Thymus (tissue), 14 donors: ENCODE results near the gene SALL2. TPM values are rescaled to one million over a fixed set of nuclear protein-coding genes. Genes with fewer than 3 reads are reported as not detected.
"Not testable (repeated sequence)": the region's sequence is repeated elsewhere in the genome, so short reads cannot be mapped to it uniquely, and the experiment has no call there.

ENCODE experiments used
- DNase-seq, 9 donors: peaks; one replicate each; pipeline ENCODE4 v3.0.0-alpha.2; 2013; ENCODE audit warnings: low spot score in 9 of 9, low read depth in 6 of 9, missing footprints in 1 of 9
- H3K27ac ChIP-seq, 2 donors: one replicate each; pipeline ENCODE4 v1.5.1; 2013; ENCODE audit warnings: control low read depth in 1 of 2, low read depth in 1 of 2, low read length in 1 of 2, mild to moderate bottlenecking in 1 of 2, moderate library complexity in 1 of 2
- H3K27me3 ChIP-seq, 2 donors: one replicate each; pipeline ENCODE4 v1.5.1; 2013; ENCODE audit warnings: low read length in 1 of 2; ENCODE audit not compliant: control insufficient read depth in 2 of 2, insufficient read depth in 1 of 2
- H3K36me3 ChIP-seq, 2 donors: one replicate each; pipeline ENCODE4 v1.5.1; 2013; ENCODE audit warnings: low read length in 1 of 2, mild to moderate bottlenecking in 1 of 2, moderate library complexity in 1 of 2; ENCODE audit not compliant: control insufficient read depth in 2 of 2, insufficient read depth in 2 of 2
- H3K4me1 ChIP-seq, 2 donors: one replicate each; pipeline ENCODE4 v1.5.1; 2013; ENCODE audit warnings: low read length in 2 of 2; ENCODE audit not compliant: control insufficient read depth in 2 of 2, insufficient read depth in 2 of 2
- H3K4me3 ChIP-seq, 2 donors: one replicate each; pipeline ENCODE4 v1.5.1; 2013; ENCODE audit warnings: low read length in 2 of 2, control low read depth in 1 of 2, mild to moderate bottlenecking in 1 of 2
- H3K9me3 ChIP-seq, 2 donors: one replicate each; pipeline ENCODE4 v1.5.1; 2013; ENCODE audit warnings: low read length in 1 of 2, mild to moderate bottlenecking in 1 of 2; ENCODE audit not compliant: control insufficient read depth in 2 of 2, insufficient read depth in 1 of 2
- WGBS: extraction: QIAGEN DNeasy Blood & Tissue Kit; methylation state at CpG from one replicate; pipeline ENCODE4 v1.1.7; 2013; 5-methylcytosine and 5-hydroxymethylcytosine counted together
- long read RNA-seq, 10 donors: transcript quantifications; one replicate each; lab custom pipeline, GENCODE V29; 2026
- polyA plus RNA-seq: library from polyadenylated mRNA; stranded (reverse); fragments of 200-250 nt; gene quantifications from one replicate; pipeline ENCODE4 v1.2.3, GENCODE V29; 2013
- total RNA-seq: library from RNA; stranded (reverse); fragments of 120-200 nt; gene quantifications from one replicate; pipeline ENCODE4 v1.2.4, GENCODE V29; 2013
- donor health status: healthy.

Gene SALL2
- total RNA-seq (4.9 TPM), polyA plus RNA-seq (4.1 TPM)
- long read RNA-seq, donor 1, partial matches to known transcripts, result 0 of 1 reads
- long read RNA-seq, donor 1, other reads (novel, unspliced or antisense), result 0 of 1 reads
- long read RNA-seq, donor 2, result 0 reads
- long read RNA-seq, donor 3, transcript SALL2-202 (2 exons, 659 nt), result major isoform, 7 of 7 reads
- long read RNA-seq, donor 3, partial matches to known transcripts, result 0 of 7 reads
- long read RNA-seq, donor 3, other reads (novel, unspliced or antisense), result 0 of 7 reads
- long read RNA-seq, donor 4, partial matches to known transcripts, result 0 of 3 reads
- long read RNA-seq, donor 4, other reads (novel, unspliced or antisense), result 0 of 3 reads
- long read RNA-seq, donor 5, transcript SALL2-202 (2 exons, 659 nt), result major isoform, 8 of 18 reads
- long read RNA-seq, donor 5, partial matches to known transcripts, result 10 of 18 reads
- long read RNA-seq, donor 5, other reads (novel, unspliced or antisense), result 0 of 18 reads
- long read RNA-seq, donor 6, partial matches to known transcripts, result 0 of 3 reads
- long read RNA-seq, donor 6, other reads (novel, unspliced or antisense), result 0 of 3 reads
- long read RNA-seq, donor 7, partial matches to known transcripts, result 0 of 1 reads
- long read RNA-seq, donor 7, other reads (novel, unspliced or antisense), result 0 of 1 reads
- long read RNA-seq, donor 8, partial matches to known transcripts, result 0 of 1 reads
- long read RNA-seq, donor 8, other reads (novel, unspliced or antisense), result 0 of 1 reads
- long read RNA-seq, donor 9, partial matches to known transcripts, result 0 of 2 reads
- long read RNA-seq, donor 9, other reads (novel, unspliced or antisense), result 0 of 2 reads
- long read RNA-seq, donor 10, transcript SALL2-202 (2 exons, 659 nt), result major isoform, 5 of 5 reads
- long read RNA-seq, donor 10, partial matches to known transcripts, result 0 of 5 reads
- long read RNA-seq, donor 10, other reads (novel, unspliced or antisense), result 0 of 5 reads

DNA sequence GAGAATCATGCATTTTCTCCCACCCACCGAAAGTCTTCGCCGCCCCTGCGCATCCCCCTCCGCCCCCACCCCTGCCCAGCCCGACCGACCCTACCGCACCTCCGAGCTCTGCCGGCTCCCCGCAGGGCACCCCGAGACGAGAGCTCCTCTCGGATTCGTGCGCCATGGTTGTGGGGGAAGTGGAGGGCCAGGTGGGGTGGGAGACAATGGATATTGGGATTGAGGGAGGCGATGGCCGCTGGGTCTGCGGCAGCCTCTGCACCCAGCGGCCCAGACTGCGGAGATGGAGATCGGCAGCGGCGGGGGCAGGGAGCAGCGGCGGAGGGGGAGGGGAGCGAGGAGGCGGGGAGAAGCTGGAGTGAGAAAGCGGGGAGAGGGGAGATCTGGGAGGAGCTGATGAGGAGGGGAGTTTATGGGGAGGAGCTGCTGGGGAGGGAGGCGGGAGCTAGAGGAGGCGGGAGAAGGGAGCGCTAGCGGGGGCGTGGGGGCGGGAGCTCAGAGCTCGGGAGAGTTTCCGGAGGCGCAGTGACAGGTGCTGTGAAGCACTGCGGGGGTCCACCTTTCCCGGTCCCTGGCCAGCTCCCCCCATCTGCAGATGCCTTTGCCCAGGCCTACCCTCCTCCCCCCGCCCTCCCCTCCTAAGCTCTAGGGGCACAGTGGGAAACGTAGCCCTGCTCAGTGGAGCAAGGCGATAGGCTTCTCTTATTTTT lies at the start of gene SALL2:
SALL2 (minus strand) TSS at position 385 of the 710 bp plus-strand sequence; CDS start at position 166, 219 bp downstream.
- peak within 1 kb of the TSS; percentile 78 to 80 for H3K27ac ChIP-seq
- H3K9me3 ChIP-seq, result no peaks in the 10 kb centered on the region
- H3K27me3 ChIP-seq, result no peaks in the 10 kb centered on the region
- DNase-seq, result peak; percentile 67 to 92 (median 82)
- H3K36me3 ChIP-seq, result peaks cover 0 to 3% of the 10 kb centered on the region in 2 donors
- H3K4me1 ChIP-seq, result peaks cover 8 to 20% of the 10 kb centered on the region in 2 donors
- H3K4me3 ChIP-seq, result peak within 1 kb of the TSS; percentile 72 to 87
- under 1% methylated on average over 43 of the region's 43 CpGs for WGBS

DNA sequence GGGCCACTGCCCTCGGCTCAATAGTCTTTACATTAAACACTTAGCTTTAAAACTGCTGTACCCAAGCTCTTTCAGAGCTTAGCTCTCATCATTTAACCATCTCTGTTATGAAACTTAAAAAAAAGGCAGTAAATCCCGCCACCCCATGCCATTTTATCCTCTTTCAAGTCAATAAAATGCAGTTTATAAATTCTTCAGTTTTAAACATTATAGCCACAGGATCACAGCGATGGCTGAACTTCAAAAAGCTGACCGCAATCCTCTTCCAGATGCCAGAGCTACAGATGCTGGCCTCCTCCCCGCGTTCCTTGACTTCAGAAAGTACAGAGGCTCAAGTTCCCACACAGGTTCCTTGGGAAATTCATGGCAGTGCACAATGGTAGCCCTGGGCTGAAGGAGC lies 49.5 kb upstream of the SALL2 start:
- no peaks in the 10 kb centered on the region for H3K36me3 ChIP-seq
- no peaks in the 10 kb centered on the region for H3K27me3 ChIP-seq
- H3K4me3 ChIP-seq, result no peak overlapping the region
- DNase-seq, result no peak
- no peaks in the 10 kb centered on the region for H3K9me3 ChIP-seq
- 90% methylated on average over 6 of the region's 6 CpGs for WGBS
- no peaks in the 10 kb centered on the region for H3K4me1 ChIP-seq
- H3K27ac ChIP-seq, result no peak overlapping the region

DNA sequence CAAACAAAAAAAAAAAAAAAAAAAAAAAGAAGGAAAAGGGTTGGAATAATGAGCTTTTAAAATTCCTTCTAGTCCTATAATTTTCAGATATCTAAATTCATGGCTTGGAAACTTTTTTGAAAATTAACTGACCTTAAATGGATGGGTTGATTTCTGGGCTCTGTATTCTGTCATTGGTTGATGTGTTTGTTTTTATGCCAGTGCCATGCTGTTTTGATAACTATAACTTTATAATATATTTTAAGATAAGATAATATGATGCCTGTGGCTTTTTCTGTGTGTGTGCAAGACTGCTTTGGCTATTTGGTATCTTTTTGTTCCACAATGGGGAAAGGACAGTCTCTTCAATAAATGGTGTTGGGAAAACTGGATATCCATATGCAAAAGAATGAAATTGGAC lies 46.5 kb upstream of the SALL2 start:
- Histone ChIP-seq H3K4me3 (no peak overlapping the region), H3K4me1 (no peaks in the 10 kb centered on the region), H3K27me3 (peaks cover 0 to 5% of the 10 kb centered on the region in 2 donors), H3K36me3 (no peaks in the 10 kb centered on the region), H3K9me3 (no peaks in the 10 kb centered on the region), H3K27ac (no peak overlapping the region)
- no peak for DNase-seq

DNA sequence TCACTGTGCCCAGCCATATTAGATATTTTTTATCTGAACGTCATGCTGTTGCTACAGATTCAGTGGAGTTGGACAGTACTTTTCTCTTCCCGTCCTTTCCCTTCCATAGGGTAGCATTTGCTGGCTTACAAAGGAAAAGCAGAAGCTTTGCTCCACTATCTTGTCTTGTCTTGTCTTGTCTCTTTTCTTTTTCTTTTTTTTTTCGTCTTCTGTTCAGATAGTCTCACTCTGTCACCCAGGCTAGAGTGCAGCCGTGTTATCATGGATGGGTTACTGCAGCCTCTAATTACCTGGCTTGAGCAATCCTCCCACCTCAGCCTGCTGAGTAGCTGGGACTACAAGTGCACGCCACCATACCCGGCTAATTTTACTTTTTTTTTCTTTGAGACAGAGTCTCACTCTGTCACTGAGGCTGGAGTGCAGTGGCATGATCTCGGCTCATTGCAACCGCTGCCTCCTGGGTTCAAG lies 32.6 kb upstream of the SALL2 start:
- peaks cover 0 to 5% of the 10 kb centered on the region in 2 donors for H3K4me1 ChIP-seq
- WGBS, result 95% methylated on average over 8 of the region's 8 CpGs
- H3K4me3 ChIP-seq, result no peak overlapping the region
- H3K36me3 ChIP-seq, result no peaks in the 10 kb centered on the region
- H3K9me3 ChIP-seq, result no peaks in the 10 kb centered on the region
- no peaks in the 10 kb centered on the region for H3K27me3 ChIP-seq
- no peak for DNase-seq
- H3K27ac ChIP-seq, result no peak overlapping the region

DNA sequence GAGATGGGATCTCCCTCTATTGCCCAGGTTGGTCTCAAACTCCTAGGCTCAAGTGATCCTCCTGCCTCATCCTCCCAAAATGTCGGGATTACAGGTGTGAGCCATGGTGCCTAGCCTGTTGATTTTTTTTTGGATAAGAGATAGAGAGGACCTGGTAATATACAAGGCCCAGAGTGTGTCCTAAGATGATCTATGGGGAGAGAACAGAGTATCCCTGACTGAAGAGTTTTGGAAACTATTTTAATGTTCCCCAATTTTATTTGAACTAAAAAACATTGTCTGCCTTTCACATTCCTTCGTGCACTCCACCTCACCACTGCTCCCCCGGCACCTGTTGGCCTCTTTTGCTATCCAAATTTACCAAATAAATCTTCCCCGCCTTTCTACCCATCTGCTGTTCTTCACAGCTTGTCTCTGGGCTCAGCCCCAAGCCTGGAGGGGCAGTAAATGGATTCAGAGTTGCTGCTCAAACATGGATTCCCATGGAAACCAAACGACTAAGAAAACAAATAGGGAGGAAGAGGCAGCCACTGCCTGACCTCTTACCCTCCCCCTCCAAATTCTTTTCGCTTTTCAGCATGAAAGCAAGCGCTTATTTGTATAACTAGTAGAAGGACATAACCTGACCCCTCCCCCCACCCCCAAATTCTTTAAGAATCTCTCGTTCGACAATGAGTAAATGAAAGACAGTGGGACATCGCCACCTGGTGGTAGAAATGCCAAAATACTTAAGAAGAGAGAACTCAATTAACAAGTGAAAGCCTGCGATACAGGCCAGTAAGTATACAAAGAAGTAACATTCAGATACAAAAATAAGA lies 31.1 kb upstream of the SALL2 start:
- H3K27me3 ChIP-seq, result no peaks in the 10 kb centered on the region
- H3K27ac ChIP-seq, result no peak overlapping the region
- peaks cover 0 to 5% of the 10 kb centered on the region in 2 donors for H3K4me1 ChIP-seq
- peak overlapping the region; percentile 29 to 34 for H3K4me3 ChIP-seq
- H3K9me3 ChIP-seq, result no peaks in the 10 kb centered on the region
- peak; percentile 62 to 96 (median 91) for DNase-seq
- no peaks in the 10 kb centered on the region for H3K36me3 ChIP-seq
- WGBS, result 29% methylated on average over 11 of the region's 11 CpGs

DNA sequence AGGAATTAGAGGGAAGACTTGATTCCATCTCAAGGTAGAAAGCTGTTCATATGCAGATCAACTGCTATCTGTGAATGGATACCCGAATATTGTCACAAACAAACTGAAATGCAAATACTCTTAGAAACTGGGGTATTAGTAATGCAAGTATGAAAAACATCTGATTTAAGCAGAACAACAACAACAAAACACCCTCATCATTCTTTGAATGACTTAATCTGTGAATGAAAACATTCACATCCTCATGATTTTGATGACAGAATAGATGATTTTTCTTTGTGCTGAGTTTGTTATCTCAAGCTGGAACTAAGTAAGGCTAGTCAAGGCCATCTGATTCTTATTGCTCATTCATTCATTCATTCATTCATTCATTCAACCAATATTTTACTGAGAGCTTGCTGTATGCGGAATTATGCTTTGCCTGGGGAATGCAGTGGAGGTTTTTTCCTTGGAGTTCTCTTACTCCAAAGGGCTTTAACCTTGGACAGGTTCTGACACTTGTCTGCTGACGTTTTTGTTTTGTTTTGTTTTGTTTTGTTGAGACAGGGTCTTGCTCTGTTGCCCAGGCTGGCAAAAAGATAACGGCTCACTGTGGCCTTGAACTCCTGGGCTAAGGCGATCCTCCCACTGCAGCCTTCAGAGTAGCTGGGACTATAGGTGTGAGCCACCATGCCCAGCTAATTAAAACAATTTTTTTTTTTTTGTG lies 30.4 kb upstream of the SALL2 start:
- Histone ChIP-seq H3K36me3 (no peaks in the 10 kb centered on the region), H3K4me3 (no peak overlapping the region), H3K9me3 (no peaks in the 10 kb centered on the region), H3K27me3 (no peaks in the 10 kb centered on the region), H3K27ac (no peak overlapping the region), H3K4me1 (peaks cover 0 to 5% of the 10 kb centered on the region in 2 donors)
- 92% methylated on average over 5 of the region's 5 CpGs for WGBS
- DNase-seq, result no peak

DNA sequence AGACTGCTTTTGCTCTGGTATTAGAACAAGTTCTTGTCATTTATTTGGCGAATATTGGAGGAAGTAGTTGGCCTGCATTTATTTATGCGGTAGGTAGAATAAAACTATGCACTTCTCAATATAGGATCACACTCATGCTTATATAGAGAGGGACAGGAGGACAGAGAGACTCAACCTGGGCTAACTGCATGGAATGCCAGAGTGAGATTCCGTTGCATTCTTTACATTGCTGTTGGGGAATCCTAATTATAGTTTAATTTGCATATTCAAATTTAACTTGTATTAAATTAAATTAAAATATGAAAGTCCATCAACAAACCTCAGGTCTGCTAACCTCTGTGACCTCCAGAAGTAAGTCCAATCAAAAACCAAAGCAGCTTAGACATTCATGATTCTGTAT lies 27.1 kb upstream of the SALL2 start:
- H3K4me3 ChIP-seq, result no peak overlapping the region
- no peaks in the 10 kb centered on the region for H3K27me3 ChIP-seq
- no peaks in the 10 kb centered on the region for H3K36me3 ChIP-seq
- H3K4me1 ChIP-seq, result peaks cover 0 to 5% of the 10 kb centered on the region in 2 donors
- 94% methylated on average over 3 of the region's 3 CpGs for WGBS
- DNase-seq, result no peak
- H3K27ac ChIP-seq, result no peak overlapping the region
- H3K9me3 ChIP-seq, result no peaks in the 10 kb centered on the region

DNA sequence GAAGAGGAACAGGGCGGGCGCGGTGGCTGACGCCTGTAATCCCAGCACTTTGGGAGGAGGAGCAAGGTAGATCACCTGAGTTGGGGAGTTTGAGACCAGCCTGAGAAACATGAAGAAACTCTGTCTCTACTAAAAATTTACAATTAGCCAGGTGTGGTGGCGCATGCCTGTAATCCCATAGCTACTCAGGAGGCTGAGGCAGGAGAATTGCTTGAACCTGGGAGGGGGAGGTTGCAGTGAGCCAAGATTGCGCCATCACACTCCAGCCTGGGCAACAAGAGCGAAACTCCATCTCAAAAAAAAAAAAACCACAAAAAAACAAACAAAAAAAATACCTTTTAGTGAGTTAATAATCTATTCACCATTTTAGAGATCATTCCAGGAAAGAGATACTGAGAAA lies 18.4 kb upstream of the SALL2 start:
- not testable (repeated sequence) for H3K27ac ChIP-seq, DNase-seq, H3K9me3 ChIP-seq, H3K4me3 ChIP-seq, H3K4me1 ChIP-seq, H3K36me3 ChIP-seq, H3K27me3 ChIP-seq
- whole genome bisulfite sequencing, result 95% methylated on average over 7 of the region's 7 CpGs
